GM23338 (cell line): ENCODE measurements around the gene MESP2.

Source experiments
- CREB1 ChIP-seq: fragments of 250-450 bp; sonication (Bioruptor Pico); IDR thresholded peaks from 2 replicates; pipeline ENCODE4 v1.5.0; 2020; ENCODE audit warnings: low read depth, mild to moderate bottlenecking, moderate library complexity
- CTCF ChIP-seq, 2 experiments: fragments of 200-600 bp in 1 of 2; sonication (generic) in 1 of 2; conservative IDR thresholded peaks; 2 replicates each; pipeline versions ENCODE4 v1.5.1 to v1.6.1; 2016 to 2017; ENCODE audit warnings: antibody characterized with exemption in 2 of 2, low read depth in 2 of 2, mild to moderate bottlenecking in 2 of 2, moderate library complexity in 1 of 2
- NANOG ChIP-seq: IDR thresholded peaks from 2 replicates; pipeline ENCODE4 v1.6.1; 2016; ENCODE audit warnings: antibody characterized with exemption, borderline replicate concordance
- POLR2AphosphoS5 ChIP-seq: IDR thresholded peaks from 2 replicates; pipeline ENCODE4 v1.6.1; 2016; ENCODE audit warnings: antibody characterized with exemption, low read depth

GRCh38 chr15:89814112-89814742 lies 38.1 kb downstream of the MESP2 start:
- no peak for TF ChIP-seq POLR2AphosphoS5
- TF ChIP-seq CTCF (conservative IDR thresholded peaks at IDR 0.05; ENCODE audit: low read depth in 2 of 2), result no peak
- no peak for TF ChIP-seq NANOG
- TF ChIP-seq CREB1 (CRISPR knock-in tag), result no peak
